Measurements from ENCODE around the gene TECTB.

Gene TECTB

DNA sequence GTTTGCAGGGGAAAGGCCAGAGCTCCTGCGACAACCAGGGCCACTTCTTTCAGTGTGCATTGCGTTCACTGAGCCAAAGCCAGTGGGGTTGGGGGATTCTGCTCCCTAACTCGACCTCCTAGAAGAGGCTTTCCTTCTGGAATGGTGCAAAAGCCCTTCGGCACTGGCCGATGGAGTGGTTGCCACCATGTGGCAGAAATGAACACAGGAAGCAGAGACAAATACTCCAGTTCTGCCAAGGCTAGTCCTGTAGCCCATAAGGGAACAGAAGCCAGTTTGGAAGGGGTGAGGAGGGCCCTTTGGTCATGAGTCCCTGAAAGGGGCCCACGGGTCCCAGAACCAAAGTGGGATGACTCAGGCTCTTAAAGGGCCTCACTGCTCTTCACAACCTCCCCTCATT lies 61.1 kb downstream of the TECTB start:
- no peak overlapping the region for H3K27ac ChIP-seq
- DNase-seq (ENCODE audit: low read depth, low spot score): no peak

DNA sequence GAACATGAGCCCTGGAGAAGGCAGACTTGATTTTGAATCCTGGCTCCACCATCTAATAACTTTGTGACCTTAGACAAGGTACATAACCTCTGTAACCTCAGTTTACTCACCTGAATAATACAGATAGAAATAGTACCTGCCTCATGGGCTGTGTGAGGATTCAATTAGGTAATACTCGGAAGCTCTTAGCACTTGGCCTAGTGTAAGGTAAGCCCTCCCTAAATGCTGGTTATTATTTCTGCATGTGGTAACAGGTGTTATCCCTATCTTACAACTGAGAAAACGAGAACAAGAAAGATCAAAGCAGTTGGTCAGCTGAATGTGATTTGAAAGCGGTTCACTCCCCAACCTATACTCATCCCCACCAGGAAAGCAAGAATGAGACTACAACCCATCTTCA lies 62.0 kb downstream of the TECTB start:
- no peak overlapping the region for H3K27ac ChIP-seq
- no peak for DNase-seq (ENCODE audit: low read depth, low spot score)

- H3K27ac ChIP-seq: no peak overlapping the region
- DNase-seq (ENCODE audit: low read depth, low spot score): no peak
Measured at GRCh38 chr10:112345743-112346142, 62.5 kb downstream of the TECTB start.

DNA sequence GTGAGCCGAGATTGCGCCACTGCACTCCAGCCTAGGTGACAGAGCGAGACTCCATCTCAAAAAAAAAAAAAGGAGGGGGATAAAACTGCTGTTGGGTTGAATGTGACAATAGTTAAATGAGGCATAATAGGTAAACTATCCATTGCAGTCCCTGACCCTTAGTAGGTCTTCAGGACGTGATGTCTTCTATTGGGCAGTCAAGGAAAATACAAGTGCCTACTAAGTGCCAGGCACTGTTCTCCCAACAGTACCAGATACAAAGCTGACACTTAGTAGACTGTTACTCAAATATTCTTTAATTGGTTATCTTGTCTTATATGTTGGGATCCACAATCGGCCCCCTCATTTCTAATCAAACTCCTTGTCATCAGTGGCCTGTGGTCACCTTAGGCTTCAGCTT lies 63.6 kb downstream of the TECTB start:
- DNase-seq (ENCODE audit: low read depth, low spot score): no peak
- no peak overlapping the region for H3K27ac ChIP-seq

- H3K27ac ChIP-seq: no peak overlapping the region
- no peak for DNase-seq (ENCODE audit: low read depth, low spot score)
Measured at GRCh38 chr10:112347709-112348671, 64.8 kb downstream of the TECTB start.

DNA sequence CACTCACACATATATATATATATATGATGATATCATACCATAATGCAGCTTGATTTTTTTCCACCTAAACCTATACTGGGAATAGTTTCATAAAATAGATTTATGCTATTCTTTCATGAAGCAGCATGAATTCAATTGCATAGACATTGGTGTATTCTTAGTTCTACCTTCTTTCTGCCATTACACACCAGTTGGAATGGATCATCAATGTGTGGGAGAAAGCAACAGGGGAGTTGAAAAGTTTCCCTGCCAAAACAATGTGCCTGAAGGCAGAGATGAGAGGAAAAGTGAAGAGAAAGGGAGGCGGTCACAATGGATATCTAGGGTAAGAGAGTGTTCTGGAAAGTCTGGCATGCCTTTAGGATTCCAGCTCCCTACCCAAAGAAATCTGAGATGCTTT lies 65.6 kb downstream of the TECTB start:
- no peak overlapping the region for H3K27ac ChIP-seq
- no peak for DNase-seq (ENCODE audit: low read depth, low spot score)

- no peak for DNase-seq (ENCODE audit: low read depth, low spot score)
- no peak overlapping the region for H3K27ac ChIP-seq
Measured at GRCh38 chr10:112349521-112350085, 66.4 kb downstream of the TECTB start.

DNA sequence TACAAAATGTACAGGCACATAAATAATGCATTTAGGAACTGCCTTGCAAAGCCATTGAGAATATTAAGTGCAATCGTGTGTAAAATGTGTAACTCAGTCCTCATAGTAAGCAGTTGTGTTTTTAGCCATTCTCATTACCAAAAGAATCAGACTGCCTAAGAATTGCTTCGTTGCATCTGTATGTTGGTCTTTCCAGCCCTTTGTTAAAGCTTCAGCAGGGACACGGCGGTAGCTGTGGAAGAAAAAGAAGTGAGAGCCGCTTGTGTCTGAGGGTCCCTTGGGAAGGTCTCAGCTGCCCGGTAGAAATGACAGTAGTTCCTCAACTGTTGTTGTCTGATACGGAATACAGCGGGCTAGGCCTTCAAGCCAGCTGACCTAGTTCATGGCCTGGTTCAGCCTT lies 67.9 kb downstream of the TECTB start:
- no peak overlapping the region for H3K27ac ChIP-seq
- no peak for DNase-seq (ENCODE audit: low read depth, low spot score)

DNA sequence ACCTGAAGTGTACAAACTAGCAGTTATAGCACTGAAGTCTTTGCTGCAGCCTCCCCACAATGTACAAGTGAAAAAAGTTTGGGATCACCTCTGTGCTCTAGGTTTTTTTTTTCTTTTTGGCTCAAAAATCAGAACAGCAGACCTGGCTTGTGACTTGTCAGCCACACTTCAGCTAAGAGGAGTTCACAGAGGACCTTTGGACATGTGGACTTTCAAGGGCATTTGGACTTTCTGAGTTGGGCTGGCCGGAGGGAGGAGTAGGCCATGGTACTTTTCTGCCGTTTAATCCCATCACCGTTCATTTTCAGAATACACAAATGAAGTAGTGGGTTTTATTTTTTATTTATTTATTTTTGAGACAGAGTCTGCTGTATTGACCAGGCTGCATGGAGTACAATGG lies 68.8 kb downstream of the TECTB start:
- H3K27ac ChIP-seq: no peak overlapping the region
- no peak for DNase-seq (ENCODE audit: low read depth, low spot score)

DNA sequence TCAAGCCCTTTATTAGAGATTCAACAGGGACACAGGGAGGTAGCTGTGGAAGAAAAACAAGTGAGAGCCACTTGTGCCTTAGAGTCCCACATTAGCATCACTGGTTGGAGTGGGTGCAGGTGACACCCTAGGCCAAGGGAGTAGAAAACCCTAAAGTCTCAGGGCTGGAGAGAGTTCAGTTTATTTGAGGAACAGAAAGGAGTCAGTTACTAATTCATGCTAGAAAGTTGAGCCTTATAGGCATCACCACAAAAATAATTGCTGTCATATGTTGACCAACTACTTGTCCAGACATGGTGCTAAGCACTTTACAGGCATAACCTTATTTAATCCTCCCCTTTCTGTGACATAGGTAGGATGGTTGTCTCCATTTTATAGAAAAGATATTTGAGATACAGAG lies 69.8 kb downstream of the TECTB start:
- no peak for DNase-seq (ENCODE audit: low read depth, low spot score)
- H3K27ac ChIP-seq: no peak overlapping the region

Data from epithelial cell of prostate (primary cell).